OCI-LY1 (cell line): ENCODE measurements around the gene ZNF579.

Experiments
- H2AFZ ChIP-seq: fragments of 200-600 bp; sonication (generic), shearing (Covaris generic); 2 replicates; pipeline ENCODE4 v1.6.0; 2014; ENCODE audit warnings: antibody characterized with exemption, mild to moderate bottlenecking, low read length
- H3F3A ChIP-seq: fragments of 200-600 bp; sonication (generic), shearing (Covaris generic); 2 replicates; pipeline ENCODE4 v1.6.0; 2014; ENCODE audit warnings: mild to moderate bottlenecking, antibody characterized with exemption, low read length, moderate library complexity; ENCODE audit not compliant: insufficient read depth
- H3K27ac ChIP-seq: fragments of 200-600 bp; sonication (generic); 2 replicates; pipeline ENCODE4 v1.5.1; 2014; ENCODE audit warnings: low read length, mixed run types, mild to moderate bottlenecking, low read depth; ENCODE audit not compliant: poor library complexity, severe bottlenecking
- H3K27me3 ChIP-seq: fragments of 200-600 bp; sonication (generic); 2 replicates; pipeline ENCODE4 v1.6.0; 2014; ENCODE audit warnings: antibody characterized with exemption, mild to moderate bottlenecking, low read length, moderate library complexity; ENCODE audit not compliant: insufficient read depth
- H3K36me3 ChIP-seq: fragments of 200-600 bp; sonication (generic); 2 replicates; pipeline ENCODE4 v1.6.1; 2014; ENCODE audit warnings: mild to moderate bottlenecking, antibody characterized with exemption, low read length, moderate library complexity, mixed read lengths; ENCODE audit not compliant: insufficient read depth
- H3K4me1 ChIP-seq: fragments of 200-600 bp; sonication (generic); 2 replicates; pipeline ENCODE4 v1.5.1; 2014; ENCODE audit warnings: mild to moderate bottlenecking, low read length, moderate library complexity; ENCODE audit not compliant: insufficient read depth, severe bottlenecking
- H3K4me2 ChIP-seq: fragments of 200-600 bp; sonication (generic), shearing (Covaris generic); 2 replicates; pipeline ENCODE4 v1.6.1; 2014; ENCODE audit warnings: low read length
- H3K4me3 ChIP-seq: fragments of 200-600 bp; sonication (generic); 2 replicates; pipeline ENCODE4 v1.5.1; 2014; ENCODE audit warnings: low read length, low read depth, mild to moderate bottlenecking, mixed read lengths; ENCODE audit not compliant: poor library complexity, severe bottlenecking
- H3K79me2 ChIP-seq: fragments of 200-600 bp; shearing (Covaris generic); 2 replicates; pipeline ENCODE4 v1.6.1; 2016; ENCODE audit warnings: mixed run types, low read length, mixed read lengths; ENCODE audit not compliant: insufficient read depth
- H3K9ac ChIP-seq: fragments of 200-600 bp; sonication (generic), shearing (Covaris generic); 2 replicates; pipeline ENCODE4 v1.6.1; 2014; ENCODE audit warnings: mild to moderate bottlenecking, low read length, mixed read lengths
- H3K9me2 ChIP-seq: fragments of 200-600 bp; sonication (generic), shearing (Covaris generic); 2 replicates; pipeline ENCODE4 v1.6.1; 2014; ENCODE audit warnings: low read depth, mild to moderate bottlenecking, low read length, mixed read lengths
- H3K9me3 ChIP-seq: fragments of 200-600 bp; shearing (Covaris generic); 2 replicates; pipeline ENCODE4 v1.6.1; 2014; ENCODE audit warnings: low read length, mixed read lengths
- H4K20me1 ChIP-seq: fragments of 200-600 bp; sonication (generic), shearing (Covaris generic); 2 replicates; pipeline ENCODE4 v1.6.0; 2016; ENCODE audit warnings: mild to moderate bottlenecking, low read length; ENCODE audit not compliant: insufficient read depth
- EZH2 ChIP-seq: fragments of 200-600 bp; sonication (generic), shearing (Covaris generic); IDR thresholded peaks from 2 replicates; pipeline ENCODE4 v1.8.0; 2017; ENCODE audit warnings: borderline replicate concordance, mixed run types, mild to moderate bottlenecking, antibody characterized with exemption, low read length, moderate library complexity, mixed read lengths
- TF ChIP-seq, protein P1 (sequence below): fragments of 200-600 bp; sonication (generic), shearing (Covaris generic); IDR thresholded peaks from 2 replicates; pipeline ENCODE4 v1.5.1; 2017; ENCODE audit warnings: mild to moderate bottlenecking, antibody characterized with exemption, low read length, moderate library complexity, mixed read lengths

Gene ZNF579

DNA sequence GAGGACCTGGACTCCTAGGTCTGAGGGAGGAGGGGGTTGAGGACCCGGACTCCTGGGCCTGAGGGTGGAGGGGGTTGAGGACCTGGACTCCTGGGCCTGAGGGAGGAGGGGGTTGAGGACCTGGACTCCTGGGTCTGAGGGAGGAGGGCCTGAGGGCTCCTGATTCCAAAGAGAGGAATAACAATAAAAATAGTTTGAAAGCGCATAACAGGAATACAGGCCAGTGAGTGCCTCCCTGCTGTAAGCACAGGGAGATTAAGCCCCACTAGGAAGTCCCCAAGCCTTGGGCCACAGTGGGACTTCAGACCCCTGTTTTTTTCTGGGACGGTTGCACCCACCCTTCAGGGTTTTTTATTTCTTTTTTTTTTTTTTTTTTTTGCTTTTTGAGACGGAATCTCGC is 42.5 kb downstream of the ZNF579 start:
- Histone ChIP-seq H3K79me2 (no peaks in the 10 kb centered on the region), H3K9me3 (no peaks in the 10 kb centered on the region), H2AFZ (no peak overlapping the region), H3F3A (no peaks in the 10 kb centered on the region), H3K36me3 (no peaks in the 10 kb centered on the region), H3K4me1 (no peaks in the 10 kb centered on the region), H3K27ac (no peak overlapping the region), H4K20me1 (no peaks in the 10 kb centered on the region), H3K27me3 (no peaks in the 10 kb centered on the region), H3K4me3 (no peak overlapping the region), H3K9me2 (no peaks in the 10 kb centered on the region), H3K4me2 (no peak overlapping the region), H3K9ac (no peak overlapping the region)
- TF ChIP-seq EZH2 = no peak
- TF ChIP-seq, protein P1, sequence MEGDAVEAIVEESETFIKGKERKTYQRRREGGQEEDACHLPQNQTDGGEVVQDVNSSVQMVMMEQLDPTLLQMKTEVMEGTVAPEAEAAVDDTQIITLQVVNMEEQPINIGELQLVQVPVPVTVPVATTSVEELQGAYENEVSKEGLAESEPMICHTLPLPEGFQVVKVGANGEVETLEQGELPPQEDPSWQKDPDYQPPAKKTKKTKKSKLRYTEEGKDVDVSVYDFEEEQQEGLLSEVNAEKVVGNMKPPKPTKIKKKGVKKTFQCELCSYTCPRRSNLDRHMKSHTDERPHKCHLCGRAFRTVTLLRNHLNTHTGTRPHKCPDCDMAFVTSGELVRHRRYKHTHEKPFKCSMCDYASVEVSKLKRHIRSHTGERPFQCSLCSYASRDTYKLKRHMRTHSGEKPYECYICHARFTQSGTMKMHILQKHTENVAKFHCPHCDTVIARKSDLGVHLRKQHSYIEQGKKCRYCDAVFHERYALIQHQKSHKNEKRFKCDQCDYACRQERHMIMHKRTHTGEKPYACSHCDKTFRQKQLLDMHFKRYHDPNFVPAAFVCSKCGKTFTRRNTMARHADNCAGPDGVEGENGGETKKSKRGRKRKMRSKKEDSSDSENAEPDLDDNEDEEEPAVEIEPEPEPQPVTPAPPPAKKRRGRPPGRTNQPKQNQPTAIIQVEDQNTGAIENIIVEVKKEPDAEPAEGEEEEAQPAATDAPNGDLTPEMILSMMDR = no peak

DNA sequence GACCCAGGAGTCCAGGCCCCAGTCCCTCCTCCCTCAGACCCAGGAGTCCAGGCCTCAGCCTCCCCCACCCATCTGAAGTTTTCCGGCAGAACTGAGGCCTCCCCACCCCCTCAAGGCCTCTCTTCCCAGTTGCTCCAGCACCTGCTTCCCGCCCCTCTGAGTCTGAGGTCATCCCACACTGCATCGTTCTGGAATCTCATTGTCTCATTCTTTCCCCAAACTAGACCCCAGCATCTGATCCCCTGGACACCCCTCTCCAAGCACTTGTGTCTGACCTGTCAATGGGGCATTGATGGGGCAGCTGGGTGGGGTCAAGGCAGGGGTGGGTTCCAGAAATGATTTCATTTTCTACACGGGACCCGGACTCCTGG is 42.9 kb downstream of the ZNF579 start:
- H2AFZ ChIP-seq = no peak overlapping the region
- no peaks in the 10 kb centered on the region for H3K4me1 ChIP-seq
- no peaks in the 10 kb centered on the region for H3K9me3 ChIP-seq
- no peak overlapping the region for H3K4me3 ChIP-seq
- no peak overlapping the region for H3K9ac ChIP-seq
- H4K20me1 ChIP-seq = no peaks in the 10 kb centered on the region
- no peaks in the 10 kb centered on the region for H3K36me3 ChIP-seq
- no peaks in the 10 kb centered on the region for H3K79me2 ChIP-seq
- H3K27me3 ChIP-seq = no peaks in the 10 kb centered on the region
- no peaks in the 10 kb centered on the region for H3K9me2 ChIP-seq
- no peak overlapping the region for H3K27ac ChIP-seq
- H3F3A ChIP-seq = no peaks in the 10 kb centered on the region
- TF ChIP-seq EZH2 = no peak
- TF ChIP-seq, protein P1 = no peak
- no peak overlapping the region for H3K4me2 ChIP-seq

DNA sequence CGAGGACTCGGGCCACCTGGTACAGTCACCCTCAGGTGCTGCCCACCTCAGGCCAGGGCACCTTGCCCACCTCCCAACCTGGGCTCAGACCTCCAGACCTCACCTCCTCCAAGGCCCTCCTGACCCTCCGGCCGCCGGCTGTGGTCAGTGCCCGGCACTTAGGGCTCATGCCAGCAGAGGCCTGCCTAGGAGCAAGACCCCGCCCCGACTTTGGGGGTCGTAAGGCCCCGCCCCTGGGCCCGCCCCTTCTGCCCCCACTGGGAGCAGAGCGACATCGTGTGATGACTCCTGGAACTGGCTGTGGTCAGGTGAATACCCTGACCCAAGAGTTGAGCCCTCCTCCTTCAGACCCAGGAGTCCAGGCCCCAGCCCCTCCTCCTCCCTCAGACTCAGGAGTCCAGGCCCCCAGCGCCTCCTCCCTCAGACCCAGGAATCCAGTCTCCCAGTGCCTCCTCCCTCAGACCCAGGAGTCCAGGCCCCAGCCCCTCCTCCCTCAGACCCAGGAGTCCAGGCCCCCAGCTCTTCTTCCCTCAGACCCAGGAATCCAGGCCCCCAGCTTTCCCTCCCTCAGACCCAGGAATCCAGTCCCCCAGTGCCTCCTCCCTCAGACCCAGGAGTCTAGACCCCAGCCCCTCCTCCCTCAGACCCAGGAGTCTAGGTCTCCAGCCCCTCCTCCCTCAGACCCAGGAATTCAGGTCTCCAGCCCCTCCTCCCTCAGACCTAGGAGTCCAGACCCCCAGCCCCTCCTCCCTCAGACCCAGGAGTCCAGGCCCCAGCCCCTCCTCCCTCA is 43.5 kb downstream of the ZNF579 start, which contains the start of gene SBK2:
SBK2 (minus strand) TSS at position 183 of the 790 bp plus-strand sequence. CDS start 839 bp downstream, outside the sequence.
- Histone ChIP-seq H3K79me2 (no peaks in the 10 kb centered on the region), H3K27ac (no peak within 1 kb of the TSS), H3K4me1 (no peaks in the 10 kb centered on the region), H3K4me3 (no peak within 1 kb of the TSS), H3K9ac (no peak within 1 kb of the TSS), H2AFZ (no peak within 1 kb of the TSS), H3F3A (no peaks in the 10 kb centered on the region), H3K27me3 (no peaks in the 10 kb centered on the region), H3K4me2 (no peak within 1 kb of the TSS), H3K36me3 (no peaks in the 10 kb centered on the region), H3K9me3 (no peaks in the 10 kb centered on the region), H3K9me2 (no peaks in the 10 kb centered on the region), H4K20me1 (no peaks in the 10 kb centered on the region)
- TF ChIP-seq EZH2 = no peak
- TF ChIP-seq, protein P1 = no peak
